Astrocyte (in vitro differentiated cells and primary cell): ENCODE measurements around the gene SERPINE1. TPM values are rescaled to one million over a fixed set of nuclear protein-coding genes. Genes with fewer than 3 reads are reported as not detected.

Source experiments
- DNase-seq: peaks from one replicate; pipeline ENCODE4 v3.0.0-alpha.2; 2010; ENCODE audit warnings: low read depth
- FAIRE-seq: peaks from 2 replicates; lab custom pipeline; 2011; peaks lifted over from hg19 to GRCh38; lab: Jason Lieb, UNC
- H2AFZ ChIP-seq: 2 replicates; pipeline ENCODE4 v1.6.0; 2012; ENCODE audit warnings: low read depth, low read length, inconsistent platforms
- H3K27ac ChIP-seq: 2 replicates; pipeline ENCODE4 v1.5.1; 2011; ENCODE audit warnings: low read depth, low read length, inconsistent platforms
- H3K27me3 ChIP-seq: 2 replicates; pipeline ENCODE4 v1.6.0; 2011; ENCODE audit warnings: low read length, inconsistent platforms; ENCODE audit not compliant: insufficient read depth
- H3K36me3 ChIP-seq: 2 replicates; pipeline ENCODE4 v1.5.1; 2011; ENCODE audit warnings: low read length, inconsistent platforms; ENCODE audit not compliant: insufficient read depth
- H3K4me1 ChIP-seq: 2 replicates; pipeline ENCODE4 v1.5.1; 2011; ENCODE audit warnings: low read length, inconsistent platforms; ENCODE audit not compliant: insufficient read depth
- H3K4me2 ChIP-seq: 2 replicates; pipeline ENCODE4 v1.6.0; 2012; ENCODE audit warnings: low read length, inconsistent platforms
- H3K4me3 ChIP-seq: 2 replicates; pipeline ENCODE4 v1.5.1; 2011; ENCODE audit warnings: low read depth, mild to moderate bottlenecking, low read length, inconsistent platforms; ENCODE audit not compliant: insufficient read depth
- H3K79me2 ChIP-seq: 2 replicates; pipeline ENCODE4 v1.6.0; 2012; ENCODE audit warnings: mild to moderate bottlenecking, low read length, inconsistent platforms; ENCODE audit not compliant: insufficient read depth
- H3K9ac ChIP-seq: 2 replicates; pipeline ENCODE4 v1.6.0; 2012; ENCODE audit warnings: mild to moderate bottlenecking, low read length, inconsistent platforms
- H3K9me3 ChIP-seq: 2 replicates; pipeline ENCODE4 v1.5.1; 2012; ENCODE audit warnings: low read depth, mild to moderate bottlenecking, low read length, inconsistent platforms; ENCODE audit not compliant: insufficient read depth
- H4K20me1 ChIP-seq: 2 replicates; pipeline ENCODE4 v1.6.0; 2012; ENCODE audit warnings: low read length, inconsistent platforms; ENCODE audit not compliant: insufficient read depth
- H3K27ac Mint-ChIP-seq: one replicate; pipeline ENCODE4 v1.8.0; 2021; ENCODE audit warnings: mild to moderate bottlenecking, mixed read lengths; ENCODE audit not compliant: unreplicated experiment
- H3K27me3 Mint-ChIP-seq: one replicate; pipeline ENCODE4 v1.8.0; 2021; ENCODE audit warnings: low read depth, mixed read lengths; ENCODE audit not compliant: unreplicated experiment
- H3K36me3 Mint-ChIP-seq: one replicate; pipeline ENCODE4 v1.8.0; 2021; ENCODE audit warnings: low read depth, mixed read lengths; ENCODE audit not compliant: unreplicated experiment
- H3K4me1 Mint-ChIP-seq: one replicate; pipeline ENCODE4 v1.8.0; 2021; ENCODE audit warnings: low read depth, mixed read lengths; ENCODE audit not compliant: unreplicated experiment
- H3K4me3 Mint-ChIP-seq: one replicate; pipeline ENCODE4 v1.8.0; 2021; ENCODE audit warnings: mild to moderate bottlenecking, moderate library complexity, mixed read lengths; ENCODE audit not compliant: unreplicated experiment
- H3K9me3 Mint-ChIP-seq: one replicate; pipeline ENCODE4 v1.8.0; 2021; ENCODE audit warnings: mild to moderate bottlenecking, mixed read lengths; ENCODE audit not compliant: unreplicated experiment
- EZH2 ChIP-seq: IDR thresholded peaks from 2 replicates; pipeline ENCODE4 v1.6.1; 2012; ENCODE audit warnings: mild to moderate bottlenecking, low read length, inconsistent platforms; ENCODE audit not compliant: insufficient read depth
- total RNA-seq: library from RNA; stranded (reverse); gene quantifications from 2 replicates; pipeline ENCODE4 v1.2.1, GENCODE V29; 2021
- TF ChIP-seq, protein P1 (sequence below): IDR thresholded peaks from 2 replicates; pipeline ENCODE4 v1.5.1; 2011; ENCODE audit warnings: low read depth, mild to moderate bottlenecking, inconsistent platforms, low read length, moderate library complexity; ENCODE audit not compliant: insufficient read depth

The SERPINE1 gene
- total RNA-seq, 1 donor from 2014 or later: 1,496 TPM

- no peaks in the 10 kb centered on the region for H3K27me3 Mint-ChIP-seq
Observed at GRCh38 chr7:101134399-101134980, 7.6 kb downstream of the SERPINE1 start.

DNA sequence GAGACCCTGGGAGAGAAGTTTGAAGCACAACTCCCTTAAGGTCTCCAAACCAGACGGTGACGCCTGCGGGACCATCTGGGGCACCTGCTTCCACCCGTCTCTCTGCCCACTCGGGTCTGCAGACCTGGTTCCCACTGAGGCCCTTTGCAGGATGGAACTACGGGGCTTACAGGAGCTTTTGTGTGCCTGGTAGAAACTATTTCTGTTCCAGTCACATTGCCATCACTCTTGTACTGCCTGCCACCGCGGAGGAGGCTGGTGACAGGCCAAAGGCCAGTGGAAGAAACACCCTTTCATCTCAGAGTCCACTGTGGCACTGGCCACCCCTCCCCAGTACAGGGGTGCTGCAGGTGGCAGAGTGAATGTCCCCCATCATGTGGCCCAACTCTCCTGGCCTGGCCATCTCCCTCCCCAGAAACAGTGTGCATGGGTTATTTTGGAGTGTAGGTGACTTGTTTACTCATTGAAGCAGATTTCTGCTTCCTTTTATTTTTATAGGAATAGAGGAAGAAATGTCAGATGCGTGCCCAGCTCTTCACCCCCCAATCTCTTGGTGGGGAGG lies 10.8 kb downstream of the SERPINE1 start:
- Histone ChIP-seq H3K79me2 (no peaks in the 10 kb centered on the region), H3K4me2 (peak overlapping the region; percentile 63), H3K4me3 (no peak overlapping the region), H4K20me1 (peaks cover 53% of the 10 kb centered on the region), H3K36me3 (peaks cover 44% of the 10 kb centered on the region), H3K27me3 (no peaks in the 10 kb centered on the region), H3K9ac (peak overlapping the region; percentile 61), H3K9me3 (no peaks in the 10 kb centered on the region), H3K4me1 (peaks cover 43% of the 10 kb centered on the region), H3K27ac (peak overlapping the region; percentile 81), H2AFZ (no peak overlapping the region)
- peak overlapping the region; percentile 70 for H3K4me3 Mint-ChIP-seq
- peaks cover 42% of the 10 kb centered on the region for H3K4me1 Mint-ChIP-seq
- no peaks in the 10 kb centered on the region for H3K9me3 Mint-ChIP-seq
- no peak for DNase-seq
- no peak for FAIRE-seq
- H3K27me3 Mint-ChIP-seq: no peaks in the 10 kb centered on the region
- H3K27ac Mint-ChIP-seq: peak overlapping the region; percentile 88
- peaks cover 20% of the 10 kb centered on the region for H3K36me3 Mint-ChIP-seq
- TF ChIP-seq, protein P1, sequence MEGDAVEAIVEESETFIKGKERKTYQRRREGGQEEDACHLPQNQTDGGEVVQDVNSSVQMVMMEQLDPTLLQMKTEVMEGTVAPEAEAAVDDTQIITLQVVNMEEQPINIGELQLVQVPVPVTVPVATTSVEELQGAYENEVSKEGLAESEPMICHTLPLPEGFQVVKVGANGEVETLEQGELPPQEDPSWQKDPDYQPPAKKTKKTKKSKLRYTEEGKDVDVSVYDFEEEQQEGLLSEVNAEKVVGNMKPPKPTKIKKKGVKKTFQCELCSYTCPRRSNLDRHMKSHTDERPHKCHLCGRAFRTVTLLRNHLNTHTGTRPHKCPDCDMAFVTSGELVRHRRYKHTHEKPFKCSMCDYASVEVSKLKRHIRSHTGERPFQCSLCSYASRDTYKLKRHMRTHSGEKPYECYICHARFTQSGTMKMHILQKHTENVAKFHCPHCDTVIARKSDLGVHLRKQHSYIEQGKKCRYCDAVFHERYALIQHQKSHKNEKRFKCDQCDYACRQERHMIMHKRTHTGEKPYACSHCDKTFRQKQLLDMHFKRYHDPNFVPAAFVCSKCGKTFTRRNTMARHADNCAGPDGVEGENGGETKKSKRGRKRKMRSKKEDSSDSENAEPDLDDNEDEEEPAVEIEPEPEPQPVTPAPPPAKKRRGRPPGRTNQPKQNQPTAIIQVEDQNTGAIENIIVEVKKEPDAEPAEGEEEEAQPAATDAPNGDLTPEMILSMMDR: no peak
- no peak for TF ChIP-seq EZH2

More at GRCh38 chr7:101134399-101134980, 7.6 kb downstream of the SERPINE1 start:
- peak overlapping the region; percentile 12 for H3K4me3 ChIP-seq
- TF ChIP-seq, protein P1: no peak
- no peak for TF ChIP-seq EZH2
- peak overlapping the region; percentile 31 for H3K4me3 Mint-ChIP-seq
- H3K36me3 Mint-ChIP-seq: peaks cover 38% of the 10 kb centered on the region
- peaks cover 83% of the 10 kb centered on the region for H4K20me1 ChIP-seq
- H3K27ac ChIP-seq: peak overlapping the region; percentile 50
- H3K4me2 ChIP-seq: peak overlapping the region; percentile 98
- no peak for FAIRE-seq
- H3K79me2 ChIP-seq: peaks cover 22% of the 10 kb centered on the region
- H3K36me3 ChIP-seq: peaks cover 67% of the 10 kb centered on the region
- no peak for DNase-seq
- no peaks in the 10 kb centered on the region for H3K9me3 ChIP-seq
- H3K27me3 ChIP-seq: no peaks in the 10 kb centered on the region
- H3K4me1 Mint-ChIP-seq: peaks cover 46% of the 10 kb centered on the region
- H3K27ac Mint-ChIP-seq: peak overlapping the region; percentile 60
- peak overlapping the region; percentile 39 for H3K9ac ChIP-seq
- H3K9me3 Mint-ChIP-seq: no peaks in the 10 kb centered on the region
- H2AFZ ChIP-seq: no peak overlapping the region
- H3K4me1 ChIP-seq: peaks cover 66% of the 10 kb centered on the region
